HG03108 (cell line): ENCODE results near the gene ZNF652.
"Not testable (repeated sequence)": the region's sequence is repeated elsewhere in the genome, so short reads cannot be mapped to it uniquely, and the experiment has no call there.

ENCODE experiments used
- ATAC-seq: cut with Tn5 transposase; IDR thresholded peaks from one replicate; pipeline ENCODE4 v1.9.1; 2021; ENCODE audit warnings: moderate library complexity; ENCODE audit not compliant: unreplicated experiment

Gene ZNF652

DNA sequence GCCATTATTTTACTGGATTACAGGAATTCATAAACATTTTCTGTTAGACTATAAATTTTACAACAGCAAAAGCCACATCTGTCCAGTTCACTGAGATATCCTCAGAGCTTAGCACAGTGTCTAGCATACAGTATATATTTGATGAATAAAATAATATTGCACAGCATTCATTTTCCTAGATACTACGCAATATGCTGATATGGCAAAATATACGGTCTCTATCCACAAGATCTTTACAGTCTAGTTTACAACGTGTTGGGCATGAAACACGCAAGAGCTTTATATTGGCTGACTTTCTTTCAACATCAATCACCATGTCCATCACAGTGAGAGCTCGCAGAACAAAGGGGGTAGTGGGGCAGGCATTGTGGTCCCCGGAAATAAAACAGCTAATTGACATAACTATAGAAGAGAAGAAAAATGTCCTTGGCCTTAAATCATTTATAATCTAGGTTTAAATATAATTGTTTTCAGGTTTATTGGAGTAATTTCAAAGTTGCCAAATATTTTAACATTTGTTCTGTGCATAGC, 43.5 kb downstream of the ZNF652 start:
- ATAC-seq, result no peak

DNA sequence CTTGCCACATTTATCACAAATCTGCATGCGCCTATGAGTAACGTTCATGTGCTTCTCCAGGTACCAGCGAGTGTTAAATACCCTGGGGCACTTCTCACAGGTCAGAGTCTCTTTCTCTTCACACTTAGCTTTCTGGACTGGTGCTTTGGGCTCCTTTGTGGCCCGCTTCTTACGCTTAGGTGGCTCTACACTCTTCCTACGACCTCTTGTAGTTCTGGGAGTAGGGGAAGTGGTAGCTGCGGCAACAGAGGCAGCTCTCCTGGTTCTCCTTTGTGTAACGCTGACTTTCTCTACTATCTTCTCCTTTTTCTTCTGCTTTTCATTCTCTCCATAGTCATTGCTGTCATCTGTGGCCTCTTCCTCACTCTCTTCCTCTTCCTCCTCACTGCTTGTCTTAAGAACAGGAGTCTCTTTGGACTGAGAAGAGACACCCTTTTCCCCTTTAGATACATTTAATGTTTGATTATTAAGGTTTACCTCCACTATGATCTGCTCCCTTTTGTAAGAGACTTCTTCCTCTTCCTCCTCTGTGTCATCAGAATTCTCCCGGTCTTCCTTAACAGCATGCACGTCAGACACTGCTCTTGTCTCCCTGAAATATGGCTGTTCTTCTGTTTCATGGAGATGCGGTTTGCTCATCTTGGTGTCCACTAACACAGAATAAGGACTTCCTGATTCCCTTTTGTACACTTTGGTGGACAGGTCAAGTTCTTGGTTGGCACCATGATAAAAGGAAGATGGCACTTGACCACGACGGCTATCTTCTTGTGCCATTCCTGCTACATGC, 45.0 kb downstream of the ZNF652 start:
- ATAC-seq, result no peak

DNA sequence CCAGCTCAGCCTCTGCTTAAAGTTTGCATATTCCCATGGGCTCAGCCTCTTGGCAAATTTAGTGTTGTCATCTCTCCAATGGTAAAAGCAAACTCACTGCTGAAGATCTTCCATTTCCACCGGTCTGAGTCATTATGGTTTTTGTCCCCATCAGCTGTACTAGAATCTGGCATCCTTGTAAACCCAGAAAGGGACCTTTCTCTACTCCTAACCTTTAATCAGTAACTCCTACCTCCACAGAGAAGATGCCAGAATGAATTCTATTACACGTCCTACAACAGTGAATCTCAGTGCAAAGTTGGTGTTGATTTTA, 45.8 kb downstream of the ZNF652 start:
- no peak for ATAC-seq

GRCh38 chr17:49315551-49316257, 46.3 kb downstream of the ZNF652 start:
- peak; percentile 78 for ATAC-seq

- no peak for ATAC-seq
These were observed 49.3 kb downstream of the ZNF652 start for GRCh38 chr17:49312722-49313121.

DNA sequence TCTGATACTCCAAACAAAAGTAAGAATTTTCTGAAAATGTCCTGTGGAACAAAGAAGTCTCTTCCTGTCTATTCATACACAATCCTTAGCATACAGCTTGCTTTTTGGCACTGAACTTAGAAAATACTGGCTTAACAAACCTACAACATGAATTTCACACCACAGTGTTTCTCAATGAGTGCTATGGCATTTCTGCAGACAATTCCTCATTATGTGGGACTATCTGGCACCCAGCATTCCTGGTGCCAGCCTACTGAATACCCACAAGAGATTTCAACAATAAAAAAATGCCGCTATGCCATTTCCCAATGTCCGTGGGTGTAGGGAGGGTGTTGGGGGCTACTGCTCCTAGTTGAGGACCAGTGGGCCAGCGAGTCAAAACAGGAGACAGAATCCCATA, 62.1 kb downstream of the ZNF652 start:
- no peak for ATAC-seq

- ATAC-seq, result no peak
These were observed 63.6 kb downstream of the ZNF652 start for GRCh38 chr17:49298371-49298976.

- no peak for ATAC-seq
These were observed 64.9 kb downstream of the ZNF652 start for GRCh38 chr17:49297141-49297540.

DNA sequence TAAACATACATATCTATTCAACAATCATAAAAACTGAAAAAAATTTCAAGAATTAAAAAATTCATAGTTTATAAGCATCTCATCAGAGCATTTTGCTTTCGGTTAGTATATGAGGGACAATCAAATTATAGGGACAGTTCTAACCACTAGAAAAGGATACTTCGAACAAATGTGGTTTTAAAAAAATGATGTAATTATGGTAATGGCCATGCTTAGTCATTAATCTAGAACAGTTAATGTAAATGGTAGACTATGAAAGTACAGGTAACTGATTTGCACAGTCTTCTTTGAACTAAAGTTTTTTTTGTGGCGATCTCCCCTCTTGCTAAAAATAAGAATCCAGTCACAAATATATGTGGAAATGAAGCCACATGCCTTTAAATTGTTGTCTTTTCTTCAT, 67.9 kb downstream of the ZNF652 start:
- no peak for ATAC-seq

- no peak for ATAC-seq
These were observed 69.1 kb downstream of the ZNF652 start for GRCh38 chr17:49292901-49293300.

DNA sequence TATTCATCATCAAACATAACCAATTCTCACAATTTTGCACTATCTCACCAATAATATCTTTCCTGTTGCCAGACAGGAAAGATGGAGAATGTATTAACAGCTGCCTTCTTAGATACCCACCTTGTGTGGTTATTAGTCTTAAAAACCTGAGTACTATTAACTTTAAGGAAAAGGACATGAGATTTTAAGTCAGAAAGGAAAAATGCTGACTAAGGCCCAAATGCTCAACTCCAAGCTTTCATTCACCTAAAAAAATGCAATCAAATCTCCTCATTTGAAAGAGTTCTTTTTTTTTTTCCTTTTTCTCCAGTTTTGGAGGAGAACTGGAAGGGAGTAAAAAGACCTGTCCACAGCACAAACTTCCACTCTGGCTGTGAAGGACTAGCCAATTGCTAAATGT, 70.1 kb downstream of the ZNF652 start:
- no peak for ATAC-seq

DNA sequence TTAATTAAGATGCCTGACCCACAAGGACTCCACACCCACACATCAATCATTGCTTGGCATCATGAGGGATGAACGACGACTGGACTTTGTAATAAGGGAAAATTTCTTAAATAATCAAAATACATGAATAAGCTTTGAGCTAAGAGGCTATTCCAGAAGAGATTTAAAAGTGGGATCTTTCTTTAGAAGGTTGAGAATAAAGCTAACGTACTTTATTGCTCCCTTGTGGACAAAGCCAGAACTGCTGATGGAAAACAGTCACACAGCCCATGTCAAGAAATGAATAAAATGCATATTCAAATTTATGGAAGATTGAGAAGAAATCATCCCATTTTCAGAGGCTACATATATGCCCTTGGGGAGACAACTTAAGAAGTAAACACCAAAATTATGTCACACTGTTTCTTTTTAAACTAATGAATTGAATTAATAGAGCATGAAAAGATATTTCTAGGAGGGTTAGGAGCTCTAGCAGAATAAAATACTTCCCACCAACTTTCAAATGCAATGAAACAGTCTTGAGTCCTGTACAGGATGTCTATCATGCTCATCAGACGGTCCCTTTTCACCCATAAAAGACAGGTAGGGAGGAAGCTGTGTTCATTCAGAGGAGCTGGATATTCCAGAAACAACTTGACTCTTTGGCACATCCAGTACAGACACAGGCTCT, 71.2 kb downstream of the ZNF652 start:
- no peak for ATAC-seq

DNA sequence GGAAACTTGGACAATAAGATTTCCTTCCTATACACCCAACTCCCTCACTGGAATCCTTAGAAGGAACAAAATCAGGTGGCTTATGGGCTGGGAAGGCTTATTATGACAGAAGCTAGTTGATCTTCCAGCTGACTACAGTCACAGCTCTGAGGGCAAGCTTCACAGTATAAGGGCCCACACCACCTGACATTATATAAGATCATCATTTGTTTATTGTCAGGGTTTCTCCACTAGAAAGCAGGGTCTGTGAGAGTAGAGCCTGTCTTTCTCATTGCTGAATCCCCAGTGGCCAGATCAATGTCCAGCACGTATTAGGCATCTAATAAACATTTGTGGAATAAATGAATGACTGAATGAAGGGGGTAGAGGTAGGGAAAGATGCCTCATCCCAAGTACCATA, 73.7 kb downstream of the ZNF652 start:
- ATAC-seq, result no peak

DNA sequence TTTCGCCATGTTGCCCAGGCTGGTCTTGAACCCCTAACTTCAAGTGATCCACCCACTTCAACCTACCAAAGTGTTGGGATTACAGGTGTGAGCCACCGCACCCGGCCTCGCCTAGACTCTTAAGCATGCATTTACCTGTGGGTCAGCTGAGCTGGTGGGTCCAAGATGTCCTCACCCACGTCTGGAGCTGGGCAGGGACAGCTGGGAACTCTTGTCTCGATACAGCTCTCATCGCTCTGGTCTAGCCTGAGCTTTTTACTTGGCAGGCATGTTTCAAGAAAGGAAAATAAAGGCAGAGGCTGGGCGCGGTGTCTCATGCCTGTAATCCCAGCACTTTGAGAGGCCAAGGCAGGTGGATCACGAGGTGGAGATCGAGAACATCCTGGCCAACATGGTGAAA, 74.6 kb downstream of the ZNF652 start:
- ATAC-seq, result no peak

- ATAC-seq, result not testable (repeated sequence)
These were observed 75.6 kb downstream of the ZNF652 start for GRCh38 chr17:49286261-49286973.

GRCh38 chr17:49285716-49286115, 76.3 kb downstream of the ZNF652 start:
- no peak for ATAC-seq

- ATAC-seq, result no peak
These were observed 81.1 kb downstream of the ZNF652 start for GRCh38 chr17:49280918-49281317.

DNA sequence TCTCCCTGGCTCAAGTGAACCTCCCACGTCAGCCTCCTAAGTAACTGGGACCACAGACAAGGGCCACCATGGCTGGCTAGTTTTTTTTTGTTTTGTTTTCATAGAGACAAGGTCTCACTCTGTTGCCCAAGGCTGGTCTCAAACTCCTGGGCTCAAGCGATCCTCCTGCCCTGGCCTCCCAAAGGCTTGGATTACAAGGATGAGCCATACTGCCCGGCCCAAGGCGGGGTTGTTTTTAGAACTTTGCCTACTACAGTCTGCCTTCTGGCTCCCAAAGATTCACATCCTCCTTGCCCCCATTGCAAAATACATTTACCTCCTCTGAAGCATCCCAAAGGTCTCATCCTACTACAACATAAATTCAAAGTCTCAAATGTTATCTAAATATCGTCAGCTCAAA, 82.0 kb downstream of the ZNF652 start:
- ATAC-seq, result no peak

DNA sequence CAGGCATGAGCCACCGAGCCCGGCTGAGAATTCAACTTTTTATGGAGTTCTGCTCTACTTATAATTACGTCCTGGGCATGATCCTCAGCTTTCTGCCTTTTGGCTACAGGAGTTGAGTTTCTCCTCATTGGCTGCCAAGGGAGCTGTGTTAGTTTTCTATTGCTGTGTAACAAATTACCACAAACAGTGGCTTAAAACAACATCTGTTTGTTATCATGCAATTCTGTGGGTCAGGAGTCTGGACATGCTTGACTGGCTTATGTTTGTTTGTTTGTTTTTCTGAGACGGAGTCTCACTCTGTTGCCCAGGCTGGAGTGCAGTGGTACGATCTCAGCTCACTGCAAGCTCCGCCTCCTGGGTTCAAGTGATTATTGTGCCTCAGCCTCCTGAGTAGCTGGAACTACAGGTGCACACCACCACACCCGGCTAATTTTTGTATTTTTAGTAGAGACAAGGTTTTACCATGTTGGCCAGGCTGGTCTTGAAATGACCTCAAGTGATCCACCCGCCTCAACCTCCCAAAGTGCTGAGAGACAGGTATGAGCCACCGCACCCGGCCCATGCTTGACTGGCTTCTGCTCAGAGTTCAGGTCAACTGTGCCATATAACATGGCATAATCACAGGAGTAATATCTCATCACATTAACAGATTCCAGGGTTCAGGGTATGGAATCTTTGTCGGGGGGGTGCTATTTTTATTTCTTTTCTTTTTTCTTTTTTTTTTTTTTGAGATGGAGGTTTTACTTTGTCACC, 82.6 kb downstream of the ZNF652 start:
- not testable (repeated sequence) for ATAC-seq

DNA sequence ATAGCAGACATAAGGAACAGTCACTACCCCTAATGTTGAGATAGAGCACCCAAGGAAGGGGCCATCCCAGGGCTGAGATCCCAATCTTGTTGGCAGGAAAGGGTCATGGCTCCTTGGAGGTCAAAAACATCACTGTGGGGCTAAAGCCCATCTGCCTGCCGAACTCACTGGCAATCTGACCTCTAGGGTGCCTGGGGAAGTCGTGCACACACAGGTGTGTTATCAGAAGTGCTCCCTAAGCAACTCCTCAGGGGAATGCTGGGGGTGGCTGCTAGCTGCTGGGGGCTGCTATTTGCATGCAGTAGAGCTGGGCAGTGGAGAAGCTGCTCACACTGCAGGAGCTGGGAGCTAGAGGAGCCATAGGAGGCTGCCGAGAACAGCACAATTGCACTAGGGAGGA, 84.0 kb downstream of the ZNF652 start:
- ATAC-seq, result no peak
